G401 (cell line): ENCODE results near the gene MAP7D3. TPM values are rescaled to one million over a fixed set of nuclear protein-coding genes. Genes with fewer than 3 reads are reported as not detected.

Experiments used
- DNase-seq: peaks from one replicate; pipeline ENCODE4 v3.0.0-alpha.2; 2015; ENCODE audit warnings: low spot score
- in situ Hi-C: cut with HindIII; loops from 2 replicates; pipeline ENCODE4 v1.10.0; 2016; ENCODE audit warnings: low sequenced_read_pairs, mixed read lengths
- total RNA-seq: library from RNA; depleted of rRNA; stranded (reverse); fragments of >200 nt; shearing (Covaris generic); gene quantifications from 2 replicates; pipeline ENCODE4 v1.2.3, GENCODE V29; 2014

MAP7D3 gene
- total RNA-seq, 1 experiment from 2014 or later = 9.0 TPM

- in situ Hi-C loops = no loop called here
- DNase-seq = no peak
Observed at GRCh38 chrX:136210806-136211205, 40.4 kb downstream of the MAP7D3 start.

GRCh38 chrX:136210243-136210642 is 41.0 kb downstream of the MAP7D3 start:
- in situ Hi-C loops = no loop called here
- no peak for DNase-seq

- in situ Hi-C loops = no loop called here
- no peak for DNase-seq
Observed at GRCh38 chrX:136209751-136210150, 41.4 kb downstream of the MAP7D3 start.

GRCh38 chrX:136209016-136209738 is 42.0 kb downstream of the MAP7D3 start:
- DNase-seq = peak; percentile 60
- in situ Hi-C loops = no loop called here

GRCh38 chrX:136207546-136207945 is 43.7 kb downstream of the MAP7D3 start:
- in situ Hi-C loops = no loop called here
- DNase-seq = no peak

- in situ Hi-C loops = no loop called here
- no peak for DNase-seq
Observed at GRCh38 chrX:136206916-136207315, 44.3 kb downstream of the MAP7D3 start.

GRCh38 chrX:136205882-136206380 is 45.3 kb downstream of the MAP7D3 start:
- no peak for DNase-seq
- in situ Hi-C loops = no loop called here

GRCh38 chrX:136204571-136204970 is 46.6 kb downstream of the MAP7D3 start:
- DNase-seq = no peak
- in situ Hi-C loops = no loop called here

GRCh38 chrX:136203951-136204350 is 47.2 kb downstream of the MAP7D3 start:
- in situ Hi-C loops = no loop called here
- DNase-seq = no peak

- in situ Hi-C loops = no loop called here
- no peak for DNase-seq
Observed at GRCh38 chrX:136203438-136203837, 47.8 kb downstream of the MAP7D3 start.

GRCh38 chrX:136202889-136203288 is 48.3 kb downstream of the MAP7D3 start:
- no peak for DNase-seq
- in situ Hi-C loops = no loop called here

- DNase-seq = no peak
- in situ Hi-C loops = no loop called here
Observed at GRCh38 chrX:136201601-136202000, 49.6 kb downstream of the MAP7D3 start.

GRCh38 chrX:136200466-136200865 is 50.7 kb downstream of the MAP7D3 start:
- DNase-seq = no peak
- in situ Hi-C loops = no loop called here

- in situ Hi-C loops = no loop called here
- peak; percentile 19 for DNase-seq
Observed at GRCh38 chrX:136199365-136199764, 51.8 kb downstream of the MAP7D3 start.

- in situ Hi-C loops = no loop called here
Observed at GRCh38 chrX:136198678-136199243, 52.4 kb downstream of the MAP7D3 start.

GRCh38 chrX:136198010-136198409 is 53.2 kb downstream of the MAP7D3 start:
- in situ Hi-C loops = no loop called here

More at GRCh38 chrX:136198678-136199243, 52.4 kb downstream of the MAP7D3 start:
- DNase-seq = no peak

GRCh38 chrX:136196691-136197155 is 54.5 kb downstream of the MAP7D3 start:
- DNase-seq = peak; percentile 28
- in situ Hi-C loops = no loop called here

More at GRCh38 chrX:136198010-136198409, 53.2 kb downstream of the MAP7D3 start:
- no peak for DNase-seq

- no peak for DNase-seq
- in situ Hi-C loops = no loop called here
Observed at GRCh38 chrX:136195247-136195646, 56.0 kb downstream of the MAP7D3 start.

- in situ Hi-C loops = no loop called here
Observed at GRCh38 chrX:136194536-136194935, 56.7 kb downstream of the MAP7D3 start.

GRCh38 chrX:136193771-136194170 is 57.4 kb downstream of the MAP7D3 start:
- DNase-seq = no peak
- in situ Hi-C loops = no loop called here

More at GRCh38 chrX:136194536-136194935, 56.7 kb downstream of the MAP7D3 start:
- DNase-seq = no peak
